H1 (cell line): Measurements from ENCODE around the gene NOXRED1. TPM values are rescaled to one million over a fixed set of nuclear protein-coding genes. Genes with fewer than 3 reads are reported as not detected.

ENCODE experiments used
- CTCF ChIA-PET: fragments of 300-600 bp; sonication (Branson Sonifier 250); formaldehyde crosslinking; loops from one replicate; lab custom pipeline; 2021; ENCODE audit not compliant: partially characterized antibody; lab: Charles Lee
- POLR2A ChIA-PET: fragments of 300-600 bp; sonication (Branson Sonifier 250); formaldehyde crosslinking; loops from one replicate; lab custom pipeline; 2021; ENCODE audit warnings: inconsistent platforms; ENCODE audit not compliant: partially characterized antibody; lab: Charles Lee
- DNase-seq, 2 experiments: peaks; one replicate each; pipeline versions ENCODE4 v3.0.0 to v3.0.0-alpha.2; 2010 to 2022; ENCODE audit warnings: low spot score in 2 of 2, low read depth in 1 of 2, mixed read lengths in 1 of 2
- FAIRE-seq: peaks from 2 replicates; lab custom pipeline; 2011; peaks lifted over from hg19 to GRCh38; lab: Jason Lieb, UNC
- H2AFZ ChIP-seq: 2 replicates; pipeline ENCODE4 v1.8.1; 2012; ENCODE audit warnings: low read length, inconsistent platforms
- H2AK5ac ChIP-seq: 2 replicates; pipeline ENCODE4 v1.6.1; 2013; ENCODE audit warnings: low read depth, low read length
- H2BK120ac ChIP-seq: replicated peaks from 2 replicates; pipeline ENCODE3; 2013; ENCODE audit warnings: low read depth, low read length, inconsistent platforms
- H2BK12ac ChIP-seq: 2 replicates; pipeline ENCODE4 v1.6.1; 2013; ENCODE audit warnings: low read depth, low read length
- H2BK15ac ChIP-seq: 2 replicates; pipeline ENCODE4 v1.6.1; 2013; ENCODE audit warnings: low read length
- H2BK20ac ChIP-seq: 2 replicates; pipeline ENCODE4 v1.6.1; 2013; ENCODE audit warnings: low read length
- H2BK5ac ChIP-seq: 2 replicates; pipeline ENCODE4 v1.6.1; 2013; ENCODE audit warnings: low read depth, low read length
- H3K14ac ChIP-seq: 2 replicates; pipeline ENCODE4 v1.6.1; 2013; ENCODE audit warnings: inconsistent platforms; ENCODE audit not compliant: insufficient read length
- H3K18ac ChIP-seq: 2 replicates; pipeline ENCODE4 v1.6.1; 2013; ENCODE audit warnings: low read length; ENCODE audit errors: extremely low read depth
- H3K23ac ChIP-seq: 2 replicates; pipeline ENCODE4 v1.6.1; 2013; ENCODE audit warnings: inconsistent platforms; ENCODE audit not compliant: insufficient read length
- H3K23me2 ChIP-seq: 2 replicates; pipeline ENCODE4 v1.6.1; 2013; ENCODE audit warnings: low read depth, low read length
- H3K27ac ChIP-seq: 2 replicates; pipeline ENCODE4 v1.6.1; 2011; ENCODE audit warnings: low read depth, low read length, inconsistent platforms
- H3K27me3 ChIP-seq, 4 experiments: replicated peaks in 1 of 4; 1 replicate in 1 of 4; 2 replicates in 3 of 4; pipeline versions ENCODE4 v1.6.1 to v1.8.1; 2011 to 2013; ENCODE audit warnings: low read length in 3 of 4, mild to moderate bottlenecking in 3 of 4, inconsistent platforms in 2 of 4, mixed read lengths in 2 of 4, moderate library complexity in 1 of 4; ENCODE audit not compliant: control insufficient read depth in 3 of 4, insufficient read depth in 3 of 4; ENCODE audit errors: extremely low read depth in 1 of 4
- H3K36me3 ChIP-seq, 4 experiments: 2 replicates each; pipeline versions ENCODE4 v1.6.1 to v1.8.1; 2011 to 2013; ENCODE audit warnings: mild to moderate bottlenecking in 4 of 4, low read length in 3 of 4, moderate library complexity in 2 of 4, control low read depth in 1 of 4, inconsistent platforms in 1 of 4; ENCODE audit not compliant: insufficient read depth in 4 of 4, control insufficient read depth in 2 of 4
- H3K4ac ChIP-seq: replicated peaks from 2 replicates; pipeline ENCODE3; 2013; ENCODE audit warnings: low read length, low read depth, mixed read lengths, inconsistent platforms; ENCODE audit not compliant: insufficient read length
- H3K4me1 ChIP-seq, 4 experiments: replicated peaks in 1 of 4; 1 replicate in 1 of 4; 2 replicates in 3 of 4; pipeline versions ENCODE4 v1.6.1 to v1.8.1; 2011 to 2013; ENCODE audit warnings: low read length in 3 of 4, inconsistent platforms in 2 of 4, mixed read lengths in 1 of 4; ENCODE audit not compliant: insufficient read depth in 4 of 4, control insufficient read depth in 3 of 4
- H3K4me2 ChIP-seq, 2 experiments: 2 replicates each; pipeline versions ENCODE4 v1.6.1 to v1.8.1; 2011 to 2013; ENCODE audit warnings: low read depth in 2 of 2, low read length in 2 of 2, control low read depth in 1 of 2, inconsistent platforms in 1 of 2, mild to moderate bottlenecking in 1 of 2; ENCODE audit not compliant: insufficient read depth in 1 of 2
- H3K4me3 ChIP-seq, 4 experiments: fragments of 200-600, 300-600 bp in 1 of 4; sonication (generic), shearing (Covaris generic), sonication (Bioruptor Twin) in 1 of 4; 2 replicates each; pipeline versions ENCODE4 v1.5.1 to v1.8.1; 2011 to 2016; ENCODE audit warnings: low read length in 4 of 4, low read depth in 3 of 4, control low read depth in 2 of 4, inconsistent platforms in 2 of 4, mild to moderate bottlenecking in 2 of 4, mixed read lengths in 1 of 4, moderate library complexity in 1 of 4; ENCODE audit not compliant: insufficient read depth in 2 of 4; ENCODE audit errors: extremely low read depth in 1 of 4
- H3K56ac ChIP-seq: replicated peaks from 2 replicates; pipeline ENCODE3; 2013; ENCODE audit warnings: low read depth, mild to moderate bottlenecking, mixed read lengths, low read length, inconsistent platforms; ENCODE audit not compliant: insufficient read length
- H3K79me1 ChIP-seq: 2 replicates; pipeline ENCODE4 v1.6.1; 2013; ENCODE audit warnings: low read depth, low read length, control low read depth
- H3K79me2 ChIP-seq, 2 experiments: 2 replicates each; pipeline versions ENCODE4 v1.6.1 to v1.8.1; 2012 to 2013; ENCODE audit warnings: low read length in 2 of 2, mild to moderate bottlenecking in 2 of 2, inconsistent platforms in 1 of 2; ENCODE audit not compliant: insufficient read depth in 2 of 2, control insufficient read depth in 1 of 2
- H3K9ac ChIP-seq, 4 experiments: replicated peaks in 1 of 4; 1 replicate in 1 of 4; 2 replicates in 3 of 4; pipeline versions ENCODE4 v1.6.1 to v1.8.1; 2011 to 2013; ENCODE audit warnings: low read depth in 3 of 4, low read length in 3 of 4, control low read depth in 2 of 4, mild to moderate bottlenecking in 2 of 4, moderate library complexity in 2 of 4, inconsistent platforms in 1 of 4; ENCODE audit errors: extremely low read depth in 1 of 4
- H3K9me3 ChIP-seq, 2 experiments: 2 replicates each; pipeline versions ENCODE4 v1.6.1 to v1.8.1; 2012 to 2013; ENCODE audit warnings: mild to moderate bottlenecking in 2 of 2, moderate library complexity in 2 of 2, control low read depth in 1 of 2, inconsistent platforms in 1 of 2, low read depth in 1 of 2, low read length in 1 of 2, mixed read lengths in 1 of 2; ENCODE audit not compliant: insufficient read depth in 2 of 2
- H4K20me1 ChIP-seq, 2 experiments: replicated peaks in 1 of 2; 2 replicates each; pipeline versions ENCODE3 to v1.8.1; 2011 to 2013; ENCODE audit warnings: inconsistent platforms in 2 of 2, low read length in 2 of 2, mild to moderate bottlenecking in 1 of 2; ENCODE audit not compliant: insufficient read depth in 2 of 2, control insufficient read depth in 1 of 2
- H4K5ac ChIP-seq: 2 replicates; pipeline ENCODE4 v1.6.1; 2013; ENCODE audit warnings: low read length, low read depth, mixed read lengths, inconsistent platforms; ENCODE audit not compliant: insufficient read length
- H4K8ac ChIP-seq: 2 replicates; pipeline ENCODE4 v1.8.0; 2013; ENCODE audit warnings: mild to moderate bottlenecking, moderate library complexity, low read length, inconsistent platforms; ENCODE audit not compliant: insufficient read depth; ENCODE audit errors: extremely low read depth
- H4K91ac ChIP-seq: replicated peaks from 2 replicates; pipeline ENCODE3; 2013; ENCODE audit warnings: low read length, mixed read lengths, inconsistent platforms; ENCODE audit not compliant: insufficient read length
- HDAC2 ChIP-seq, 2 experiments: fragments of 300-600 bp in 1 of 2; sonication (generic) in 1 of 2; IDR thresholded peaks; 2 replicates each; pipeline ENCODE4 v1.6.1; 2011 to 2012; ENCODE audit warnings: low read depth in 2 of 2, low read length in 2 of 2, mild to moderate bottlenecking in 2 of 2, moderate library complexity in 2 of 2, borderline replicate concordance in 1 of 2, inconsistent platforms in 1 of 2
- POLR2A ChIP-seq, 2 experiments: IDR thresholded peaks; 1 replicate in 1 of 2; 2 replicates in 1 of 2; pipeline ENCODE4 v1.6.1; 2011; ENCODE audit warnings: low read depth in 2 of 2, low read length in 2 of 2, mild to moderate bottlenecking in 2 of 2; ENCODE audit errors: control extremely low read depth in 1 of 2
- SP2 ChIP-seq: IDR thresholded peaks from 2 replicates; pipeline ENCODE4 v1.6.1; 2012; ENCODE audit warnings: mild to moderate bottlenecking, low read length, inconsistent platforms
- SRF ChIP-seq: IDR thresholded peaks from 2 replicates; pipeline ENCODE4 v1.6.1; 2011; ENCODE audit warnings: mild to moderate bottlenecking, low read depth, low read length, moderate library complexity
- WGBS, 2 experiments: shearing (Covaris generic) in 1 of 2; methylation state at CpG; one replicate each; pipeline versions ENCODE4 v1.1.6 to v1.1.7; 2013 to 2015; ENCODE audit warnings: low lambda C conversion rate in 2 of 2, mixed read lengths in 2 of 2, inconsistent platforms in 1 of 2, low coverage in 1 of 2, missing lambda C conversion rate in 1 of 2; ENCODE audit not compliant: insufficient replicate concordance in 2 of 2, insufficient coverage in 1 of 2, insufficient read length in 1 of 2; ENCODE audit errors: extremely low coverage in 1 of 2, missing lambda C conversion rate in 1 of 2; 5-methylcytosine and 5-hydroxymethylcytosine counted together
- polyA plus RNA-seq, 7 experiments: library from polyadenylated mRNA; depleted of rRNA in 3 of 7; stranded (reverse) in 5 of 7; unstranded in 2 of 7; fragments of >200 nt in 5 of 7; fragments of 200-250 nt in 2 of 7; gene quantifications; 1 replicate in 5 of 7; 2 replicates in 1 of 7; 4 replicates in 1 of 7; pipeline versions ENCODE4 v1.2.1 to v1.2.3, GENCODE V29; 2011 to 2013; ENCODE audit warnings: missing spikeins in 2 of 7, mixed read lengths in 2 of 7
- total RNA-seq: library from RNA; stranded (reverse); fragmentation: NEBNext Ultra II Directional; extraction: Animal tissue kit (Norgen Biotek cat#: 25700); gene quantifications from 2 replicates; pipeline ENCODE4 v1.2.1, GENCODE V29; 2021

NOXRED1 gene
- total and polyA plus RNA-seq, 2 of the 8 experiments (the other 6 are each of a cell fraction or from before 2014, with no cell fraction given), result 0.23 to 0.48 TPM

DNA sequence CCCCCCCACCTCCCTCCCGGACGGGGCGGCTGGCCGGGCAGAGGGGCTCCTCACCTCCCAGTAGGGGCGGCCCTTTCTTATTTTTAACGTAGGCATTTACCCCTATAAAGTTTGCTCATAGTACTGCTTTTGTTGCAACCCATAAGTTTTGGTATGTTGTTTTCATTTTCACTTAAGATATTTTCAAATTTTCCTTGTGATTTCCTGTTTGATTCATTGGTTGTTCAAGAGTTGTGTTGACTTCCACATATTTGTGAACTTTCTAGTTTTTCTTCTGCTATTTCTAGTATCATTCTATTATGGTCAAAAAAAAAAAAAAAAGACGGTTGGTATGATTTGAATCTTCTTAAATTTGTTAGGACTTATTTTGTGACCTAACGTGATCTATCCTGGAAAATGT is 6.5 kb downstream of the NOXRED1 start:
- H4K91ac ChIP-seq, result no peak overlapping the region
- H2AK5ac ChIP-seq, result no peak overlapping the region
- no peak overlapping the region for H3K9ac ChIP-seq
- H3K14ac ChIP-seq, result no peak overlapping the region
- H3K23ac ChIP-seq, result no peak overlapping the region
- peaks cover 5 to 12% of the 10 kb centered on the region in 2 experiments; a peak in 3 of 4 replicates for H3K9me3 ChIP-seq
- H2BK15ac ChIP-seq, result no peak overlapping the region
- H2BK5ac ChIP-seq, result no peak overlapping the region
- no peaks in the 10 kb centered on the region for H4K20me1 ChIP-seq
- no peak overlapping the region for H3K4me2 ChIP-seq
- DNase-seq, result no peak
- H3K23me2 ChIP-seq, result no peaks in the 10 kb centered on the region
- H3K27ac ChIP-seq, result no peak overlapping the region
- TF ChIP-seq HDAC2 (IDR thresholded peaks at IDR 0.05; ENCODE audit: borderline replicate concordance in 1 of 2, low read depth in 2 of 2, low read length in 2 of 2) (no peak), SRF (no peak), SP2 (no peak), POLR2A (IDR thresholded peaks at IDR 0.05; ENCODE audit: control extremely low read depth in 1 of 2, low read depth in 2 of 2, low read length in 2 of 2) (no peak)
- no peak overlapping the region for H2BK20ac ChIP-seq
- no peak for FAIRE-seq
- peaks cover 0 to 6% (median 0%) of the 10 kb centered on the region in 4 experiments; a peak in 2 of 8 replicates for H3K36me3 ChIP-seq
- no peaks in the 10 kb centered on the region for H3K79me2 ChIP-seq
- H3K18ac ChIP-seq, result no peak overlapping the region
- CTCF ChIA-PET, result no interaction called here
- H3K4me1 ChIP-seq, result no peaks in the 10 kb centered on the region
- no peak overlapping the region for H4K5ac ChIP-seq
- no peak overlapping the region for H3K4ac ChIP-seq
- no peak overlapping the region for H3K4me3 ChIP-seq
- no peaks in the 10 kb centered on the region for H3K27me3 ChIP-seq
- no peak overlapping the region for H2BK120ac ChIP-seq
- H3K79me1 ChIP-seq, result no peaks in the 10 kb centered on the region
- H2AFZ ChIP-seq, result no peak overlapping the region
- H3K56ac ChIP-seq, result no peak overlapping the region
- H2BK12ac ChIP-seq, result no peak overlapping the region
- POLR2A ChIA-PET, result no interaction called here
- H4K8ac ChIP-seq, result no peak overlapping the region
- 86% methylated on average over 5 of the region's 8 CpGs; no CpG with 5 or more reads in 1 of the 2 experiments for WGBS, 2 experiments
